ENCODE results near the gene TFF1.

The TFF1 gene

DNA sequence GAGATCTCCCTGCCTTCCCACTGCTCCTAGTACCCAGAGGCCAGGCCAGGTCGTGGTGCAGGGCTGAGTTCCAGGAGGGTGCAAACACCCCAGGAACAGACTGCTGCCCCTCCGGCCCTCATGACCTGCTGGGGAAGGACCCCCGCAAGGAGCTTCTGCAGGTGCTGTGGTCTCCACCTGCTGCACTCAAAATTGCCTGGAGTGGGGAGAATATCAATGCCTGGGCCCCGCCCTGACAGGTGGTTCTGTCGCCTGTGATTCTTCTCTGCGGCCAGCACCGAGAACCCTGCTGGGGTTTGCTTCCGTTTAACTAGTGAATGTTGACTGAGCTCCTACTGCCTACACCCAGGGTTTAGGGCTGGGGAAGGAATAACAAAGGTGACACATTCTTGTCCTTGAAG, 49.0 kb downstream of the TFF1 start:
- DNase-seq (ENCODE audit: low spot score), result peak; percentile 33

DNA sequence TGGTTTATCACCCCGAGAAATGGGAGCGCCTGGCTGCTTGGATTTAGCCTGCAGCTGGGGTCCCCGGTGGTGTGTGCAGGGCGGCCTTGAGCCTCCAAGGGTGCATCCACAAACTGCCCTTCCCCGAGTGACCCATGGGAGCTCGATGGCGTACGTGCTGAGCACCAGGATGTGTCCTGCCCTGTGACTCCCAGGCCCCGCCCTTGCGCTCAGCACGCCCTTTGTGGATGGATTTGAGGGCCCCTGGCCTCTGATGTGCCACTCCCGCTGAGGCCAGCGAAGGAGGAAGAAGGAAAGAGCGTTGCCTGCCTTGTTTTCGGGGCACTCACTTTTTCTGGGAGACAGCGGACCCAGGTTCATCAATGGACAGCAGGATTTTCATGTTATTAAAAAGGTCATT, 49.4 kb downstream of the TFF1 start:
- peak; percentile 36 for DNase-seq (ENCODE audit: low spot score)

- DNase-seq (ENCODE audit: low spot score), result peak; percentile 49
Measured at GRCh38 chr21:42315296-42315891, 50.9 kb downstream of the TFF1 start, which contains the start of gene TFF3. Gene TFF3, minus strand, starts transcription at chr21:42315409. Its CDS starts 35 bp downstream, at chr21:42315374.

DNA sequence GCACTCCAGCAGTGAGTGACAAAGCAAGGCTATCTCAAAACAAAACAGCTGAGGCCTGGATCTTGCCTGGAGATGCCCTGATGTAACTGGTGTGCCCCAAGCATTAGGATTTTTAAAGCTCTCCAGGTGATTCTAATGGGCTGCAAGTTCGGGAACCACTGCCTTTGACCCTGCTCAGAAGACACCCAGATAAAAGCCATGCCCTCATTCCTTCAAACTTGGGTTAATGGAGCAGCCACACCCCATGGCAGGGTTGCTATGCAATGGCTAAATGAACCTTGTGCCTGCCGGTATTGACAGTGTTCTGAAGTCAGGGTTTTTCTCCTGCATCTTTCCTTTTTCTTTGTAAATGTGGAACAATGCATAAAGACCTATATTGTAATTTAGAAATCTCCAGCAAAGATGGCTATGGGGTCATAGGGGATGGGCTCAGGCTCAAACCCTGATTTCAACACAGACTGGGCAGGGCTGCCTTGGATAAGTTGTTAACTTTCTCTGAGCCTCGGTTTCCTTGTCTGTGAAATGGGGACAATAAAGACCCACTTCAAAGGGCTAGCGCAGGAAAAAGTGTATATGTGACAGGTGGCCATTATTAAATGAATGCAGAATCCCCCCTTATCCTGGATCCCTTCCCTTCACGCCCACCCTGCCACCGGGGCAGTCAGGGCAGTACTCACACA, 51.6 kb downstream of the TFF1 start:
- peak; percentile 17 for DNase-seq (ENCODE audit: low spot score)

DNA sequence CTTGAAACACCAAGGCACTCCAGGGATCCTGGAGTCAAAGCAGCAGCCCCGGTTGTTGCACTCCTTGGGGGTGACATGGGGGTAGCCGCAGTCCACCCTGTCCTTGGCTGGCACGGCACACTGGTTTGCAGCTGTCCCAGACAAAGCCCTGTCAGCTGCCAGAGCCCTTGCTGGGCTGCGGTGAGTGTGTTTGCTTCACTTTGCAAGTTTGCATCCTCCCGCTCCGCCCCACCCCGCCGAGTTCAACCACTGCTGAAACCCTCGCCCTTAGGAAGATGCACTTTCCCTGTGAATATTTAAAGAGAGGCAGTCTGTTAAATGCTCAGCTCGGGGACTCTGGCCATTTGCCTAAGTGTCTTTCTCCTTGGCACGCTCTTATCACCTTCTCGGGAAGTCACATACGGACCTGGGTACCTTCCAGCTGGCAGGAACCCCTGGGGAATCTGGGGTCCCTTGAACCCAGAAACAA, 52.8 kb downstream of the TFF1 start:
- peak; percentile 51 for DNase-seq (ENCODE audit: low spot score)

DNA sequence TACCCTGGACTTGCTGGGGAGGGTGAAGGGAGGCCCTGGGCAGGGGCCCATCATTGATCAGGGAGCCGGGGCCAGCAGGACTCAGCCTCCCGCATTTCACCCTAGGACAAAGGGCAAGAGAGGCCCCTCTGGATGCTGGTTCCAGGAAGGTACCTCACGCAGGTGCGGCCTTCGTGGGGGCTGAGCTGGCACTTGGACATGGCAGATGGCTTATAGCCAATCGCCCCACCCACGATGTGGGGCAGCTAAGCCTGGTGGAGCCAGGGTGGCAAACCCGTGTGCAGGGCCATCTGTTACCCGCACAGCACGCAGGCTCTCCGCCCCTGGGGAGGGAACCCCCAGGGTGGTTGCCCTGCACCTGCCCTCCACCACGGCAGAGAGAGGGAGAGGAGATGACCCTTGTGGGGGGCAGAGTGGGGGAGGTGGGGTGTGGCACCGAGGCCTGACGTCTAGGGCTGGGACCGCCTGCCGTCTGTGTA, 53.7 kb downstream of the TFF1 start:
- peak; percentile 36 for DNase-seq (ENCODE audit: low spot score)

Data from ecto neural progenitor cell (in vitro differentiated cells).